Liver (tissue), 9 donors: ENCODE results near the gene EIF2B2. TPM values are rescaled to one million over a fixed set of nuclear protein-coding genes. Genes with fewer than 3 reads are reported as not detected.

ENCODE experiments used
- DNase-seq: peaks from one replicate; pipeline ENCODE4 v3.0.0-alpha.2; 2017; ENCODE audit warnings: low spot score
- H3K27ac ChIP-seq, 2 donors: one replicate each; pipeline ENCODE4 v1.7.0; 2013; ENCODE audit warnings: inconsistent platforms in 2 of 2, low read length in 2 of 2, control low read depth in 1 of 2, low read depth in 1 of 2, mild to moderate bottlenecking in 1 of 2
- H3K27me3 ChIP-seq, 4 donors: one replicate each; pipeline versions ENCODE4 v1.6.1 to v1.7.0; 2013; ENCODE audit warnings: low read length in 3 of 4, inconsistent platforms in 1 of 4, mild to moderate bottlenecking in 1 of 4, moderate library complexity in 1 of 4; ENCODE audit not compliant: control insufficient read depth in 4 of 4, insufficient read depth in 4 of 4
- H3K36me3 ChIP-seq, 4 donors: one replicate each; pipeline versions ENCODE4 v1.6.1 to v1.7.0; 2013; ENCODE audit warnings: low read length in 3 of 4, mild to moderate bottlenecking in 3 of 4, low read depth in 1 of 4, moderate library complexity in 1 of 4; ENCODE audit not compliant: control insufficient read depth in 4 of 4, insufficient read depth in 3 of 4
- H3K4me1 ChIP-seq, 4 donors: one replicate each; pipeline versions ENCODE4 v1.6.1 to v1.7.0; 2013; ENCODE audit warnings: low read length in 3 of 4, mild to moderate bottlenecking in 3 of 4, moderate library complexity in 1 of 4; ENCODE audit not compliant: control insufficient read depth in 4 of 4, insufficient read depth in 4 of 4
- H3K4me3 ChIP-seq, 3 donors: one replicate each; pipeline versions ENCODE4 v1.6.1 to v1.7.0; 2013; ENCODE audit warnings: low read length in 3 of 3, control low read depth in 1 of 3, low read depth in 1 of 3, mild to moderate bottlenecking in 1 of 3
- H3K9ac ChIP-seq, 2 donors: one replicate each; pipeline ENCODE4 v1.7.0; 2013; ENCODE audit warnings: low read length in 2 of 2, mild to moderate bottlenecking in 2 of 2, moderate library complexity in 2 of 2, control low read depth in 1 of 2, low read depth in 1 of 2
- H3K9me3 ChIP-seq, 4 donors: one replicate each; pipeline versions ENCODE4 v1.6.1 to v1.7.0; 2013; ENCODE audit warnings: low read length in 3 of 4; ENCODE audit not compliant: control insufficient read depth in 4 of 4
- ATF3 ChIP-seq: IDR thresholded peaks from 2 replicates; pipeline ENCODE4 v1.6.1; 2016; ENCODE audit warnings: antibody characterized with exemption
- CTCF ChIP-seq: fragments of 150-350 bp; IDR thresholded peaks from 2 replicates; pipeline ENCODE4 v1.5.1; 2017; ENCODE audit warnings: improper control_type of control experiment, low read depth, low read length; ENCODE audit not compliant: missing input control
- EGR1 ChIP-seq, 2 donors: IDR thresholded peaks; 2 replicates each; pipeline ENCODE4 v1.6.1; 2016 to 2018; ENCODE audit warnings: antibody characterized with exemption in 2 of 2, low read depth in 2 of 2
- FOXA1 ChIP-seq: IDR thresholded peaks from 2 replicates; pipeline ENCODE4 v1.6.1; 2016; ENCODE audit warnings: antibody characterized with exemption
- FOXA2 ChIP-seq: IDR thresholded peaks from 2 replicates; pipeline ENCODE4 v1.6.1; 2016; ENCODE audit warnings: antibody characterized with exemption
- GABPA ChIP-seq, 2 donors: IDR thresholded peaks in 1 of 2; conservative IDR thresholded peaks in 1 of 2; 2 replicates each; pipeline ENCODE4 v1.6.1; 2016; ENCODE audit warnings: antibody characterized with exemption in 2 of 2, mild to moderate bottlenecking in 1 of 2, moderate library complexity in 1 of 2
- HNF4A ChIP-seq, 2 donors: conservative IDR thresholded peaks; 2 replicates each; pipeline ENCODE4 v1.6.1; 2016; ENCODE audit warnings: antibody characterized with exemption in 2 of 2, mild to moderate bottlenecking in 2 of 2
- HNF4G ChIP-seq: IDR thresholded peaks from 2 replicates; pipeline ENCODE4 v1.6.1; 2016; ENCODE audit warnings: antibody characterized with exemption
- JUND ChIP-seq, 2 donors: IDR thresholded peaks; 2 replicates each; pipeline ENCODE4 v1.6.1; 2016; ENCODE audit warnings: antibody characterized with exemption in 2 of 2
- MAX ChIP-seq: IDR thresholded peaks from 2 replicates; pipeline ENCODE4 v1.6.1; 2016; ENCODE audit warnings: antibody characterized with exemption
- NR2F2 ChIP-seq: IDR thresholded peaks from 2 replicates; pipeline ENCODE4 v1.6.1; 2016; ENCODE audit warnings: antibody characterized with exemption
- RAD21 ChIP-seq, 2 donors: IDR thresholded peaks; 2 replicates each; pipeline ENCODE4 v1.6.1; 2016; ENCODE audit warnings: antibody characterized with exemption in 2 of 2, mild to moderate bottlenecking in 2 of 2
- REST ChIP-seq: IDR thresholded peaks from 2 replicates; pipeline ENCODE4 v1.6.1; 2016; ENCODE audit warnings: antibody characterized with exemption, mild to moderate bottlenecking
- RXRA ChIP-seq, 2 donors: IDR thresholded peaks; 2 replicates each; pipeline ENCODE4 v1.6.1; 2017 to 2018; ENCODE audit warnings: antibody characterized with exemption in 2 of 2, mild to moderate bottlenecking in 1 of 2
- SP1 ChIP-seq: IDR thresholded peaks from 2 replicates; pipeline ENCODE4 v1.6.1; 2018; ENCODE audit warnings: antibody characterized with exemption, mild to moderate bottlenecking
- TAF1 ChIP-seq: conservative IDR thresholded peaks from 2 replicates; pipeline ENCODE4 v1.6.1; 2016; ENCODE audit warnings: antibody characterized with exemption, mild to moderate bottlenecking
- YY1 ChIP-seq: IDR thresholded peaks from 2 replicates; pipeline ENCODE4 v1.6.1; 2016; ENCODE audit warnings: antibody characterized with exemption, mild to moderate bottlenecking
- ZBTB33 ChIP-seq: IDR thresholded peaks from 2 replicates; pipeline ENCODE4 v1.6.1; 2016; ENCODE audit warnings: antibody characterized with exemption
- WGBS: extraction: QIAGEN DNeasy Blood & Tissue Kit; methylation state at CpG from one replicate; pipeline ENCODE4 v1.1.7; 2013; 5-methylcytosine and 5-hydroxymethylcytosine counted together
- polyA plus RNA-seq, 2 donors: library from polyadenylated mRNA; stranded (reverse) in 1 of 2; unstranded in 1 of 2; fragments of 200-250 nt in 1 of 2; fragments of >200 nt in 1 of 2; fragmentation: Nextera tagmentation in 1 of 2; extraction: Ambion mirVana in 1 of 2; gene quantifications; one replicate each; pipeline versions ENCODE4 v1.2.1 to v1.2.3, GENCODE V29; 2013 to 2015
- total RNA-seq, 2 donors: library from RNA; depleted of rRNA; stranded (reverse); fragments of >200 nt; gene quantifications; one replicate each; pipeline ENCODE4 v1.2.3, GENCODE V29; 2014
- donor health status: healthy.
- donor health status: healthy.
- donor health status: healthy.
- donor health status: healthy.
- donor health status: healthy.

The EIF2B2 gene
- total and polyA plus RNA-seq, 4 donors: 16.2 to 23.6 (median 20.2) TPM

GRCh38 chr14:75040959-75041358 is 38.2 kb downstream of the EIF2B2 start:
- DNase-seq: no peak
- Histone ChIP-seq H3K9ac (no peak overlapping the region), H3K4me3 (no peak overlapping the region), H3K9me3 (no peaks in the 10 kb centered on the region), H3K27me3 (no peaks in the 10 kb centered on the region), H3K36me3 (peaks cover 2 to 7% (median 2%) of the 10 kb centered on the region in 4 donors), H3K27ac (peak overlapping the region; percentile 54 to 76), H3K4me1 (peaks cover 10 to 25% (median 13%) of the 10 kb centered on the region in 4 donors)
- 93% methylated on average over 2 of the region's 2 CpGs for WGBS
- TF ChIP-seq HNF4A (conservative IDR thresholded peaks at IDR 0.05) (no peak), HNF4G (no peak), REST (no peak), EGR1 (IDR thresholded peaks at IDR 0.05; ENCODE audit: low read depth in 2 of 2) (no peak), FOXA2 (no peak), FOXA1 (no peak), ATF3 (no peak), YY1 (no peak), NR2F2 (no peak), JUND (IDR thresholded peaks at IDR 0.05) (no peak)

GRCh38 chr14:75041613-75042012 is 38.9 kb downstream of the EIF2B2 start:
- Histone ChIP-seq H3K36me3 (peaks cover 0 to 5% (median 1%) of the 10 kb centered on the region in 4 donors), H3K27me3 (no peaks in the 10 kb centered on the region), H3K4me1 (peaks cover 10 to 25% (median 13%) of the 10 kb centered on the region in 4 donors), H3K4me3 (no peak overlapping the region), H3K27ac (peak overlapping the region; percentile 54 to 76), H3K9me3 (no peaks in the 10 kb centered on the region), H3K9ac (peak overlapping the region in 1 of 2 donors; percentile 42)
- no peak for TF ChIP-seq TAF1
- TF ChIP-seq RXRA (IDR thresholded peaks at IDR 0.05): peak; percentile 90 to 94
- TF ChIP-seq FOXA2: peak; percentile 38
- TF ChIP-seq MAX: peak; percentile 51
- peak in 1 of 2 donors; percentile 42 for TF ChIP-seq JUND (IDR thresholded peaks at IDR 0.05)
- peak; percentile 75 for TF ChIP-seq YY1
- no peak for TF ChIP-seq CTCF
- TF ChIP-seq HNF4A (conservative IDR thresholded peaks at IDR 0.05): peak; percentile 93 to 94
- TF ChIP-seq RAD21 (IDR thresholded peaks at IDR 0.05): peak; percentile 32 to 45
- peak; percentile 80 for TF ChIP-seq HNF4G
- TF ChIP-seq REST: peak; percentile 75
- peak; percentile 57 to 81 for TF ChIP-seq GABPA (IDR thresholded peaks at IDR 0.05 in 1 of 2, conservative IDR thresholded peaks at IDR 0.05 in 1 of 2)
- no peak for TF ChIP-seq EGR1 (IDR thresholded peaks at IDR 0.05; ENCODE audit: low read depth in 2 of 2)
- no peak for TF ChIP-seq ZBTB33
- no peak for TF ChIP-seq FOXA1
- TF ChIP-seq SP1: peak; percentile 99
- no peak for TF ChIP-seq ATF3
- peak; percentile 64 for TF ChIP-seq NR2F2
- WGBS: 28% methylated on average over 4 of the region's 4 CpGs
- DNase-seq: no peak
